NCI-H524 (cell line): ENCODE results near the gene RMDN2.
"Not testable (repeated sequence)": the region's sequence is repeated elsewhere in the genome, so short reads cannot be mapped to it uniquely, and the experiment has no call there.

Experiments used
- DNase-seq, 2 experiments: peaks; one replicate each; lab custom pipeline; 2025; lab: John Stamatoyannopoulos, UW

Gene RMDN2

DNA sequence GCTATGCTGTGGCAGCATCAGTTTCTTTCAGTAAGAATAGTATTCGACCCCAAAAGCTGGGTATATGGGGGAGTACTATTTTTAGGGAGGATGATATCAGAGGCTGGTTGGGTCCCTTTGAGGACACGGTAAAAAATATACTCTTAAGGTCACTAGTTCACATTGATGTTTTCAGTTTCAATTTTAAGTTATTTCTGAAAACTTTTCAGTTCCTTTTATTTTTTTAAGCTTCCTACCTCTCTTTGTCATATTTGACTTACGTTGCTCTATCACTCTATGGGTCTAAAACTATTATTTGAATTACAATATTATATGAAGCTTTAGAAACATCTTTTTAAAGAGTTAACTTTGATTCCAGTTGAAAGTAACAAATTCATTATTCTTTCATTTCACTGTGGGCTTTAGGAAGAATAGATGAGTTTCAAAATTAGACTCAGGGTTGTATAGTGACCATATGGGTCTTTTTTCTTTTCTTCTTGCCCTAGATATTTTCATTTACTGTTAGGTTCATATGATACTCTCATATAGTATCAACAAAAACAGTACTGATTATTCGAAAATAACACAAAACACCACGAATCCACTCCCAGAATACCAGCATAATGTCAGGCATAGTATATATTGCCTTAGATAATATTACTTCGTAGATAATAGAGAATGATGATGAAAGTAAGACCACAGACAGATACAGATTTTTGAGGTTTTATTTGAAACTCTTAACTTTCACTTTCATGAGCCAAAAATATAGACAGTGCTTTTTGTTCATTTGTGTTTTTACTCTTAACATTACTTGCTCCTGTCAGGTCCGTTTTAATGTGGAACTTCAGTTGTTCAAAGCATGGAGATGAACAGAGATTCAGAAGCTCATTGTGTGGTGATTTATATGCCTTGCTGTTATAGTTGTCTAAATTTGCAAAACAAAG lies 9.8 kb downstream of the RMDN2 start:
- no peak for DNase-seq

- DNase-seq: not testable (repeated sequence)
Measured at GRCh38 chr2:37937568-37937967, 12.5 kb downstream of the RMDN2 start.

- not testable (repeated sequence) for DNase-seq
Measured at GRCh38 chr2:37941267-37941666, 16.2 kb downstream of the RMDN2 start.

GRCh38 chr2:37944268-37944667 lies 19.2 kb downstream of the RMDN2 start:
- no peak for DNase-seq

GRCh38 chr2:37947306-37947705 lies 22.2 kb downstream of the RMDN2 start:
- no peak for DNase-seq

DNA sequence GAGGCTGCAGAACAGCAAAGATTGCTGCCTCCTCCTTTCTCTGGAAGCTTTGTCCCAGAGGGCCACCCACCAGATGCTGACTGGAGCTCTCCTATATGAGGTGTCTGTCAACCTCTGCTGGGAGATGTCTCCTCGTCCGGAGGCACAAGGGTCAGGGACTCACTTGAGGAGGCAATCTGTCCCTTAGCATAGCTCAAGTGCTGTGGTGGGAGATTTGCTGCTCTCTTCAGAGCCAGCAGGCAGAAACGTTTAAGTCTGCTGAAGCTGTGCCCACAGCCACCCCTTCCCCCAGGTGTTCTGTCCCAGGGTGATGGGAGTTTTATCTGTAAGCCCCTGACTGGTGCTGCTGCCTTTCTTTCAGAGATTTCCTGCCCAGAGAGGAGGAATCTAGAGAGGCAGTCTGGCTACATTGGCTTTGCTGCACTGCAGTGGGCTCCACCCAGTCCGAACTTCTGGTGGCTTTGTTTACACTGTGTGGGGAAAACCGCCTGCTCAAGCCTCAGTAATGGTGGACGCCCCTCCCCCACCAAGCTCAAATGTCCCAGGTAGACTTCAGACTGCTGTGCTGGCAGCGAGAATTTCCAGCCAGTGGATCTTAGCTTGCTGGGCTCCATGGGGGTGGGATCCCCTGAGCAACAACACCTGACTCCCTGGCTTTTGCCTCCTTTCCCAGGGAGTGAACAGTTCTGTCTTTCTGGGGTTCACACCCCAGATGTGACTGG lies 37.1 kb downstream of the RMDN2 start:
- peak in 1 of 2 experiments; percentile 59 for DNase-seq

DNA sequence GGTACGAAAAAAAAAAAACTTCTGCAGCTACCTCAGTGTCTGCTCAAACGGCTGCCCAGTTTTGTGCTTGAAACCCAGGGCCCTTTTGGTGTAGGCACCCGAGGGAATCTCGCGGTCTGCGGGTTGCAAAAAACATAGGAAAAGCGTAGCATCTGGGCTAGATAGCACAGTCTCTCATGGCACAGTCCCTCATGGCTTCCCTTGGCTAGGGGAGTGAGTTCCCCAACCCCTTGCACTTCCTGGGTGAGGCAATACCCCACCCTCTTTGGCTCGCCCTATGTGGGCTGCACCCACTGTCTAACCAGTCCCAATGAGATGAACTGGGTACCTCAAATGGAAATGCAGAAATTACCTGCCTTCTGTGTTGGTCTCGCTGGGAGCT lies 37.6 kb downstream of the RMDN2 start:
- not testable (repeated sequence) for DNase-seq

DNA sequence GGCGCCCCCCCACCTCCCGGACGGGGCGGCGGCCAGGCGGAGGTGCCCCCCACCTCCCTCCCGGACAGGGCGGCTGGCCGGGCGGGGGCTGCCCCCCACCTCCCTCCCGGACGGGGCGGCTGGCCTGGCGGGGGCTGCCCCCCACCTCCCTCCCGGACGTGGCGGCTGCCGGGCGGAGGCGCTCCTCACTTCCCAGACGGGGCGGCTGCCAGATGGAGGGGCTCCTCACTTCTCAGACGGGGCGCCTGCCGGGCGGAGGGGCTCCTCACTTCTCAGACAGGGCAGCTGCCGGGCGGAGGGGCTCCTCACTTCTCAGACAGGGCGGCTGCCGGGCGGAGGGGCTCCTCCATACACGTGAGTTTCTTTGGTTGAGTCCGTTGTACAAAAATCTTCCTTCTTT lies 38.8 kb downstream of the RMDN2 start:
- not testable (repeated sequence) for DNase-seq

DNA sequence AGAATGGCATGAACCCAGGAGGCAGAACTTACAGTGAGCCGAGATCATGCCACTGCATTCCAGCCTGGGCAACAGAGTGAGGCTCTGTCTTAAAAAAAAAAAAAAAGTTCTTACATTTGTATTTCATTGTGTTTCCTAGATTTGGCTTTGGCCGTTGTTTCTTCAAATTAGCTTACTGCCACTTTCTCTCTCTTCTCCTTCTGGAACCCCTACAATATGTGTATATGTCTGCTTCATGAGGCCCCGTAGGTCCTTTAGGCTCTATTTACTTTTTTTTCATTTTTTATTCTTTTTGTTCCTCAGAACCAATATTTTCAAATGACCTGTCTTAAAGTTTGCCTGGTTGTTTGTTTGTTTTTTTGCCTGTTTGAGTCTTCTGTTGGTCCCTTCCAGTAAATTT lies 41.2 kb downstream of the RMDN2 start:
- DNase-seq: no peak

DNA sequence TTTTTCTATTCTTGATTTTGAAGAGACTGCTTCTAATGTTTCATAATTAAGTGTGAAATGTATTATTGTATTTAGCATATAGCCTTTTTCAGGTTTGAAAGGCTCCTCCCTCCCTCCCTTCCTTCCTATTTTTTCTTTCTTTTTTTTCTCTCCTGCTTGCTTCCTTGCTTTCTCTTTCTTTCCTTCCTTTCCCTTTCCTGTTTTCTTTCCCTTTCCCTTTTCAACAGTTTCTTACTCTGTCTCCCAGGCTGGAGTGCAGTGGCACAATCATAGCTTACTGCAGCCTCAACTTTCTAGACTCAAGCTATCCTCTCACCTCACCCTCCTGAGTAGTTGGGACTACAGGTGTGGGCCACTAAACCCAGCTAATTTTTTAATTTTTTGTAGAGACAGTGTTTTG lies 44.6 kb downstream of the RMDN2 start:
- no peak for DNase-seq

DNA sequence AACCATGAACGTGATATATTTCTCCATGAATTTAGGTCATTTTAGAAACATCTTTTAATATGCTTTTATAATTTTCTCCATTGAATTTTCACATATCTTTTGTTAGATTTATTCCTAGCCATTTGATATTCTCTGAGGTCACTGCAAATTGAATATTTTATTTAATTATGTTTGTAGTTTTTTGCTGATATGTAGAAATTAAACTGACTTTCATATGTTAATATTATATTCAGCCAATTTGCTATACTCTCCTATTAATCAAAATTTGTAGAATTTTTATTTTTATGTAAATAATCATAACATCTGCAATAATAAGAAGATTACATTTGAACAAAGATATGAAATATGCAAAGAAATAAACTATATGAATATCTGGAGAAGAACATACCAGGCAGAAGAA lies 46.9 kb downstream of the RMDN2 start:
- DNase-seq: no peak

GRCh38 chr2:37973615-37974353 lies 48.7 kb downstream of the RMDN2 start:
- DNase-seq: no peak

- DNase-seq: no peak
Measured at GRCh38 chr2:37975808-37976207, 50.7 kb downstream of the RMDN2 start.

GRCh38 chr2:37976411-37976810 lies 51.3 kb downstream of the RMDN2 start:
- no peak for DNase-seq

DNA sequence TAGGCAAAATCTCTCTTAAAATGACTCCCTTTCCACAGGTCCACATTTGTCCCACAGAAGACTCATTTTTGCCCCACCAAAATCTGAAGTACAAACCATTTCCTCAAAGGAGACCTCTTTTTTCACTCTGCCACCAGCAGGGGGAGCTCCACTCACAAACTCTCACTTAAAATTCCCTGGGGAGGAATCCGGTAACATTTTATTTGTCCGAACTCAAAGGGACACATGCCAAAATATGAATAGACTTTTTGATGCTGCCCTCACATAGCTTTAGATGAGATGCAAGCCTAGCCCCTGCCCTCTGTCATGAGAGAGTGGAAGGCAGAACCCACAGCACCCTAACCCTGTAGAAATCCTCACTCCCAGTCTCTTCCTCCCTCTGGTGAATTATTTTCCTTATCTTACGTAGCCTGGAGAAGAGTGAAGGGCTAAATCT lies 57.1 kb downstream of the RMDN2 start:
- DNase-seq: peak; percentile 43 to 79

GRCh38 chr2:37982847-37983246 lies 57.8 kb downstream of the RMDN2 start:
- DNase-seq: no peak

DNA sequence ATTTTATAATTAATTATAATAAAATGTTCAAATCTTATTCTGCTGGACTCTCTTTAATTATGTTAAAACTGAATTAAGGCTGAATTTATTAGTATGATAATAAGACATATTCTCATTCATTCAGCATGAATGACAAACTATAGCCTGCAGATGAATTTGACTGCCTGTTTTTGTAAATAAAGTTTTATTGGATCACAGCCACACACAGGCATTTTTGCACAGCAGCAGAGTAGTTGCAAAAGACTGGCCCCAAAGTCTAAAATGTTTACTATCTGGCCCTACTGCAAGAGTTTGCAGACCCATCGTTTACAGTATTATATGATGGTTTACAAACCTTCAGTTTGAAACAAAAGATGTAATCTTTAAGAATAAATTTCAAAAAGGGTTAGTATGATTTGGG lies 58.6 kb downstream of the RMDN2 start:
- no peak for DNase-seq

DNA sequence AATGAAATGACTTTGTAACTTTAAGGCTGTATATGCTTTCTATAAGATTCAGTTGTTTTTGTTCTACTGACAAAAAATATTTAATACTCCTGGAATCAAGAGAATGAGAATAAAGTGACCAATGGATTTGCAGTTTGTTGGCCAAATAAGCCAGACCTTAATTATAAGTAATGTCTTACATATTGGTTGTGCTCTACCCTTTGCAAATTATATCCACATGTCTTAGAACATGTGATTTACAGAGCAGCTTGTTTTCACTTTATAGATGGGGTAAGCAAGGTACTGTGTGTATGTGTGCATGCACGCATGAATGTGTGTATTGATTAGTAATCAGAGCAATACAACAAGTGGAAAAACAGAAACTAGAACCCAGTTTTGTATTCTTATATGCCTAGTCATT lies 59.1 kb downstream of the RMDN2 start:
- DNase-seq: no peak

GRCh38 chr2:37984589-37984988 lies 59.5 kb downstream of the RMDN2 start:
- peak in 1 of 2 experiments; percentile 8 for DNase-seq

DNA sequence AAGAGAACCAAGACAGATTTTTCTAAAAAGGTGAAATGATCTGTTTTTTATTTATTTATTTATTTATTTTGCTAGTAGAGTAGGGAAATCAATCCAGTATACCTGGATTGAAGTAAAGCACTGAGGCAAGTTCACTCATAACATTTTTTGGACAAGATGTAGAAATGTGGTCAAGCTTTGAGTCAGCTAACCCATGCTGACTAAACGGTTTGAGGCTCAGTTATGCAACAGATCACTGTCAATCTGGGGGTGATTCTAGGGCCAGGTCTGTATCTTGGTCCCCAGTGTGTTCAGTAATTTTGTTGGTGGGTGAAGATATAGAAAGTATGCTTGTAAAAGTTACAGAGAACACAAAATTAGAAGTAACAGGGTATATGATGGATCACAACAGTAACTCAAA lies 60.2 kb downstream of the RMDN2 start:
- no peak for DNase-seq

GRCh38 chr2:37987098-37987775 lies 62.1 kb downstream of the RMDN2 start:
- no peak for DNase-seq

DNA sequence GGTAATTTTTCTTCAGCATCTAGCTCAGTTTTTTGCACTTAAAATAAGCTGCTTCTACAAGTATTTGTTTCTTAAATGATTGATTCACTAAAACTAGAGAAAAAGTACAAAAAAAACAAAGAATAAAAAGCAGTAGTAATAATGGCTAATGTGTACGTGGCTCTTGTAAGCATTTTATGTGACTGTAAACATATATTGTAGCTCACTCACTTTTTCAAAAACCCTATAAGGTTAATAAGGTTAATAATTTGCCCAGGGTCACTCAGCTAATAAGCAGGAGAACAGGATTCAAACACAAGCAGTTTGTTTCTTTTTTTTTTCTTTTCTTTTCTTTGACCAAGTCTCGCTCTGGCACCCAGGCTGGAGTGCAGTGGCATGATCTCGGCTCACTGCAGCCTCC lies 67.5 kb downstream of the RMDN2 start:
- no peak for DNase-seq
